ENCODE results near the gene PAOX. TPM values are rescaled to one million over a fixed set of nuclear protein-coding genes. Genes with fewer than 3 reads are reported as not detected.

The PAOX gene
- total and polyA plus RNA-seq, 2 donors (not counting 1 experiment from before 2014, with no cell fraction given), result 21.1 to 24.9 TPM

DNA sequence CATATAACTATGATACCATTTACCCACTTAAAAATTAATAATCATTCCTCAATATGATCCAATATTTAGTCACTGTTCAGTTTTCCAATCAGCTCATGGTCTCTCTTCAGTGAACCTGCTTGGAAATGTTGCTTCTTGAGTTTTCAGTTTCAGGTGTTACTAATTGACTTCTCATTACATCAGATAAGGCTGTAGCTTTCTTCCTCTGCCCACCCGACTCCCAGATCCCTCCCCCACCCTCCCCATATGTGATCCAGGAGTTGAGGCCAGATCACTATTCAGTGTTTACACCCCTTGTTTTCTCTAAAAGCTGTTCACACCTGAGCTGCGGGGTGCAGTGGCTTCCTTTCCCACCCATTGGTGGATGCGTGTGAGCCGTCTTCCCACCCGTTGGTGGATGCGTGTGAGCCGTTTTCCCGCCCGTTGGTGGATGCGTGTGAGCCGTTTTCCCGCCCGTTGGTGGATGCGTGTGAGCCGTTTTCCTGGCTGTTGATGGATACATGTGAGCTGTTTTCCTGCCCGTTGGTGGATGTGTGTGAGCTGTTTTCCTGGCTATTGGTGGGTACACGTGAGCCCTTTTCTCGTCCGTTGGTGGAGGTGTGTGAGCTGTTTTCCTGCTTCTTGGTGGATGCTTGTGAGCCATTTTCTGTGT is 11.7 kb downstream of the PAOX start:
- Histone ChIP-seq H4K20me1 (ENCODE audit: control insufficient read depth, insufficient read depth, low read length, poor library complexity, severe bottlenecking) (no peaks in the 10 kb centered on the region), H3K4me2 (replicated peaks; ENCODE audit: low read depth, low read length, poor library complexity, severe bottlenecking) (peak overlapping the region; percentile 83)
- no peaks in the 10 kb centered on the region for H3K9me3 Mint-ChIP-seq (ENCODE audit: insufficient read depth)

More for the DNA sequence above, 11.7 kb downstream of the PAOX start:
- H3K79me2 ChIP-seq (ENCODE audit: control insufficient read depth, insufficient read depth, low read length), result peaks cover 31% of the 10 kb centered on the region
- Mint-ChIP-seq H3K4me3 (peak overlapping the region; percentile 85), H3K4me1 (peaks cover 63% of the 10 kb centered on the region), H3K27me3 (no peaks in the 10 kb centered on the region), H3K27ac (peak overlapping the region; percentile 96)
- ATAC-seq (ENCODE audit: low read depth) (no peak), DNase-seq (no peak)
- no peaks in the 10 kb centered on the region for H3K27me3 ChIP-seq (replicated peaks in 1 of 4; ENCODE audit: control extremely low read depth in 1 of 4, control insufficient read depth in 3 of 4, insufficient read depth in 4 of 4, low read length in 3 of 4)
- 81% methylated on average over 18 of the region's 19 CpGs for WGBS (ENCODE audit: insufficient coverage)
- no peak overlapping the region for H3K9ac ChIP-seq (ENCODE audit: low read length)
- no peak overlapping the region for H2AFZ ChIP-seq (ENCODE audit: insufficient read depth, low read depth, low read length, poor library complexity, severe bottlenecking)
- ChIA-PET POLR2A (interaction anchor here (0.7 to 2.6 kb wide), 5 partner anchors 10 to 33 kb away, joined by 4 to 11 read pairs (median 7); partner anchors contain the start of genes ECHS1 and FUOM), CTCF (interaction anchor here (0.7 to 2.0 kb wide), 5 partner anchors 13 to 61 kb away, joined by 3 to 11 read pairs (median 3); no protein-coding TSS in a partner anchor)
- H3K36me3 ChIP-seq (replicated peaks in 1 of 2; ENCODE audit: control extremely low read depth in 1 of 2, control insufficient read depth in 1 of 2, extremely low read depth in 1 of 2, insufficient read depth in 2 of 2, low read length in 1 of 2), result peaks cover 0 to 10% of the 10 kb centered on the region in 2 experiments
- TF ChIP-seq, protein P1, sequence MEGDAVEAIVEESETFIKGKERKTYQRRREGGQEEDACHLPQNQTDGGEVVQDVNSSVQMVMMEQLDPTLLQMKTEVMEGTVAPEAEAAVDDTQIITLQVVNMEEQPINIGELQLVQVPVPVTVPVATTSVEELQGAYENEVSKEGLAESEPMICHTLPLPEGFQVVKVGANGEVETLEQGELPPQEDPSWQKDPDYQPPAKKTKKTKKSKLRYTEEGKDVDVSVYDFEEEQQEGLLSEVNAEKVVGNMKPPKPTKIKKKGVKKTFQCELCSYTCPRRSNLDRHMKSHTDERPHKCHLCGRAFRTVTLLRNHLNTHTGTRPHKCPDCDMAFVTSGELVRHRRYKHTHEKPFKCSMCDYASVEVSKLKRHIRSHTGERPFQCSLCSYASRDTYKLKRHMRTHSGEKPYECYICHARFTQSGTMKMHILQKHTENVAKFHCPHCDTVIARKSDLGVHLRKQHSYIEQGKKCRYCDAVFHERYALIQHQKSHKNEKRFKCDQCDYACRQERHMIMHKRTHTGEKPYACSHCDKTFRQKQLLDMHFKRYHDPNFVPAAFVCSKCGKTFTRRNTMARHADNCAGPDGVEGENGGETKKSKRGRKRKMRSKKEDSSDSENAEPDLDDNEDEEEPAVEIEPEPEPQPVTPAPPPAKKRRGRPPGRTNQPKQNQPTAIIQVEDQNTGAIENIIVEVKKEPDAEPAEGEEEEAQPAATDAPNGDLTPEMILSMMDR (IDR thresholded peaks at IDR 0.05), result no peak
- no peak for TF ChIP-seq EZH2 (IDR thresholded peaks at IDR 0.05; ENCODE audit: borderline replicate concordance, insufficient read depth, low read depth, low read length, poor library complexity, severe bottlenecking)
- no peaks in the 10 kb centered on the region for H3K9me3 ChIP-seq (ENCODE audit: control extremely low read depth in 1 of 3, control insufficient read depth in 2 of 3, insufficient read depth in 1 of 3, low read length in 2 of 3)
- H3K27ac ChIP-seq (ENCODE audit: low read length in 2 of 2), result peak overlapping the region; percentile 77 to 81
- H3K4me1 ChIP-seq (ENCODE audit: control insufficient read depth in 2 of 2, insufficient read depth in 2 of 2, low read length in 2 of 2), result peaks cover 58 to 72% of the 10 kb centered on the region in 2 donors
- intact Hi-C loops (cut with micrococcal nuclease), result loop anchor here (5.0 kb wide), 1 partner anchor 113 kb away; the partner anchor contains the start of gene ADAM8
- peak overlapping the region in 2 of 5 experiments; percentile 11 to 58 for H3K4me3 ChIP-seq (ENCODE audit: control extremely low read depth in 1 of 5, extremely low read depth in 1 of 5, insufficient read depth in 1 of 5, low read depth in 2 of 5, low read length in 4 of 5)
